PC-3 (cell line): Measurements from ENCODE around the gene CRABP1. TPM values are rescaled to one million over a fixed set of nuclear protein-coding genes. Genes with fewer than 3 reads are reported as not detected.
"Not testable (repeated sequence)": the region's sequence is repeated elsewhere in the genome, so short reads cannot be mapped to it uniquely, and the experiment has no call there.

Source experiments
- ATAC-seq: fragments of 200-7000 bp; cut with Tn5 transposase; 2 replicates; pipeline ENCODE4 v1.9.1; 2020; ENCODE audit warnings: mild to moderate bottlenecking, moderate library complexity
- BruUV-seq: library from RNA; stranded (reverse); fragments of 400-500 nt; replicated peaks from 2 replicates; lab custom pipeline; 2021; lab: Mats Ljungman, UMichigan
- CTCF ChIA-PET: fragments of 300-600 bp; sonication (Branson Sonifier 250); formaldehyde crosslinking; loops from one replicate; lab custom pipeline; 2022; ENCODE audit warnings: antibody characterized with exemption; lab: Charles Lee
- POLR2A ChIA-PET: fragments of 300-600 bp; sonication (Branson Sonifier 250); formaldehyde crosslinking; loops from one replicate; lab custom pipeline; 2022; ENCODE audit warnings: antibody characterized with exemption; ENCODE audit not compliant: unreplicated experiment; lab: Charles Lee
- DNase-seq: peaks from one replicate; pipeline ENCODE4 v3.0.0-alpha.2; 2015
- H2AFZ ChIP-seq: fragments of 300-600 bp; sonication (generic); 2 replicates; pipeline ENCODE4 v1.6.0; 2016; ENCODE audit warnings: antibody characterized with exemption, low read length
- H3F3A ChIP-seq: fragments of 300-600 bp; sonication (generic); one replicate; pipeline ENCODE4 v1.6.0; 2017; ENCODE audit warnings: antibody characterized with exemption, low read length, control low read depth, mild to moderate bottlenecking; ENCODE audit not compliant: unreplicated experiment
- H3K27ac ChIP-seq: fragments of 300-600 bp; sonication (generic); 2 replicates; pipeline ENCODE4 v1.5.1; 2016; ENCODE audit warnings: mild to moderate bottlenecking, low read length
- H3K27me3 ChIP-seq: fragments of 300-600 bp; sonication (generic); 2 replicates; pipeline ENCODE4 v1.6.1; 2016; ENCODE audit warnings: low read length, mixed read lengths
- H3K36me3 ChIP-seq: fragments of 300-600 bp; sonication (generic); 2 replicates; pipeline ENCODE4 v1.6.1; 2016; ENCODE audit warnings: low read depth, mixed run types, low read length, mixed read lengths
- H3K4me1 ChIP-seq: fragments of 300-600 bp; sonication (generic); 2 replicates; pipeline ENCODE4 v1.5.1; 2016; ENCODE audit warnings: low read length; ENCODE audit not compliant: insufficient read depth
- H3K4me2 ChIP-seq: fragments of 300-600 bp; sonication (generic); 2 replicates; pipeline ENCODE4 v1.6.0; 2016; ENCODE audit warnings: low read length
- H3K4me3 ChIP-seq: fragments of 300-600 bp; sonication (generic); 2 replicates; pipeline ENCODE4 v1.5.1; 2016; ENCODE audit warnings: mild to moderate bottlenecking, low read length, mixed read lengths
- H3K79me2 ChIP-seq: fragments of 300-600 bp; sonication (generic); 2 replicates; pipeline ENCODE4 v1.6.1; 2017; ENCODE audit warnings: low read length, mixed read lengths
- H3K9ac ChIP-seq: fragments of 300-600 bp; sonication (generic); 2 replicates; pipeline ENCODE4 v1.6.0; 2016; ENCODE audit warnings: mild to moderate bottlenecking, low read length
- H3K9me2 ChIP-seq: fragments of 300-600 bp; sonication (generic); replicated peaks from 2 replicates; pipeline ENCODE4 v1.6.1; 2016; ENCODE audit warnings: mixed run types, low read length, mixed read lengths
- H3K9me3 ChIP-seq: fragments of 300-600 bp; sonication (generic); 2 replicates; pipeline ENCODE4 v1.6.1; 2016; ENCODE audit warnings: low read length, mixed read lengths
- H4K20me1 ChIP-seq: fragments of 300-600 bp; sonication (generic); 2 replicates; pipeline ENCODE4 v1.6.1; 2016; ENCODE audit warnings: low read length, mixed read lengths
- EZH2 ChIP-seq: fragments of 300-600 bp; sonication (generic); IDR thresholded peaks from one replicate; pipeline ENCODE4 v1.6.1; 2017; ENCODE audit warnings: antibody characterized with exemption, mild to moderate bottlenecking, low read length; ENCODE audit not compliant: unreplicated experiment
- EZH2phosphoT487 ChIP-seq: fragments of 300-600 bp; sonication (generic); IDR thresholded peaks from 2 replicates; pipeline ENCODE4 v1.6.1; 2018; ENCODE audit warnings: mild to moderate bottlenecking, antibody characterized with exemption, low read length, borderline replicate concordance
- intact Hi-C: fragments of 100-400 bp; cut with micrococcal nuclease; formaldehyde crosslinking; loops from 2 replicates; pipeline ENCODE4 v1.9.0; 2023
- total RNA-seq: library from RNA; depleted of rRNA; stranded (reverse); fragments of >200 nt; gene quantifications from 2 replicates; pipeline ENCODE4 v1.2.3, GENCODE V29; 2014
- TF ChIP-seq, protein P1 (sequence below): fragments of 300-600 bp; sonication (generic); conservative IDR thresholded peaks from 2 replicates; pipeline ENCODE4 v1.5.1; 2017; ENCODE audit warnings: antibody characterized with exemption, low read depth, mild to moderate bottlenecking, low read length

Gene CRABP1
- total RNA-seq, 1 experiment from 2014 or later = not detected

DNA sequence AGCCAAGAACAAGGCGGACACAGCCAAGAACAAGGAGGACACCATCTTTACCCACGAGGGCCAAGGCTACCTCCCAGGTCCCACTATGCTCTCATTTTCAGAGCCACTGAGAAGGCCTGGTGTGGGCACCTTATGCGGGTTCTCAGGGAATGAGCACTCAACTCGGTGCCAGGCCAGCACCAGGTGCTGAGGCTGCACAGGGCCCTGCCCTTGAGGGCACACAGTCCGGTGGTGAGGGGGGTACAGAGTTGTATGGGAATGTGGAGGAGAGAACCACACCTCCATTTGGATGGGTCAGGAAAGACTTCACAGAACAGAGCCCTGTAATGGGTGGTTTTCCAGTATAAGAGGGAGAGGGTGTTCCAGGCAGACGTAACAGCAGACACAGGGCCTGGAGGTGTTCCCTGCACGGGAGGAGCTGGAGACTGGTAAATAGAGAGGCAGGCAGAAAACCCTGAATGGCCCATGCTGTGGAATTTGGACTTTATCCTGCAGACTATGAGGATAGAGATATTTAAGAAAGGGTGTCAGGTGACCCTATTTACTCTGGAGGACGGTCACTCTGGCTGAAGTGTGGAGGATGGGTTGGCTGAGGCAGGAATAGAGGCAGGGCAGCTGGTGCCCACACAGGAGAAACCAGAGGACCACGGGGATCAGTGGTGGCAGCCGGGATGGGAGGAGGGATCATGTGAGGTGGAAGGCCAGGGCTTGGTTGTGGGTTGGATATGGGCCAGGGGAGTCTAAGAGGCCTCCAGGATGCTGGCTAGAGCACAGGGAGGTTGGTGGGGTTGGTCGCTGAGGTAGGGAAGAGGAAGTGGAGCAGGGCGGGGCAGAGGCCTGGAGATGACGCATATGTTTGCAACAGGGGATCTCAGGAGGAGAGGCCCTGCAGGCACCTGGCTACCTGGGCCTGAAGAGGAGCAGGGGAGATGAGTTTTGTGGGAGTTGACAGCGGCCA lies 34.6 kb downstream of the CRABP1 start:
- ATAC-seq = peak; percentile 97
- Histone ChIP-seq H2AFZ (peak overlapping the region; percentile 30), H3K9me2 (no peaks in the 10 kb centered on the region), H3K27ac (peak overlapping the region; percentile 48), H3K27me3 (no peaks in the 10 kb centered on the region), H3K4me1 (peaks cover 15% of the 10 kb centered on the region), H3K4me3 (no peak overlapping the region), H3K9me3 (no peaks in the 10 kb centered on the region), H3F3A (no peaks in the 10 kb centered on the region), H3K4me2 (peak overlapping the region; percentile 20), H4K20me1 (no peaks in the 10 kb centered on the region), H3K36me3 (no peaks in the 10 kb centered on the region), H3K9ac (no peak overlapping the region), H3K79me2 (no peaks in the 10 kb centered on the region)
- intact Hi-C loops = no loop called here
- peak; percentile 88 for DNase-seq
- no TSS peak for BruUV-seq
- POLR2A ChIA-PET = no interaction called here
- TF ChIP-seq EZH2phosphoT487 = no peak
- no peak for TF ChIP-seq EZH2
- CTCF ChIA-PET = no interaction called here

DNA sequence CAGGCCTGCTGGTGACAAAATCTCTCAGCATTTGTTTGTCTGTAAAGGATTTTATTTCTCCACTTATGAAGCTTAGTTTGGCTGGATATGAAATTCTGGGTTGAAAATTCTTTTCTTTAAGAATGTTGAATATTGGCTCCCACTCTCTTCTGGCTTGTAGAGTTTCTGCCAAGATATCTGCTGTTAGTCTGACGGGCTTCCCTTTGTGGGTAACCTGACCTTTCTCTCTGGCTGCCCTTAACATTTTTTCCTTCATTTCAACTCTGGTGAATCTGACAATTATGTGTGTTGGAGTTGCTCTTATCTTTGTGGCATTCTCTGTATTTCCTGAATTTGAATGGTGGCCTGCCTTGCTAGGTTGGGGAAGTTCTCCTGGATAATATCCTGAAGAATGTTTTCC lies 40.0 kb downstream of the CRABP1 start:
- H3F3A ChIP-seq, BruUV-seq, H3K4me1 ChIP-seq, H3K9ac ChIP-seq, H3K9me3 ChIP-seq, H3K79me2 ChIP-seq, ATAC-seq, H3K4me3 ChIP-seq, H3K4me2 ChIP-seq, H3K36me3 ChIP-seq, H3K9me2 ChIP-seq, CTCF ChIA-PET, DNase-seq, H4K20me1 ChIP-seq, intact Hi-C loops, H3K27ac ChIP-seq, H2AFZ ChIP-seq, POLR2A ChIA-PET: not testable (repeated sequence)
- peaks cover 10% of the 10 kb centered on the region for H3K27me3 ChIP-seq

DNA sequence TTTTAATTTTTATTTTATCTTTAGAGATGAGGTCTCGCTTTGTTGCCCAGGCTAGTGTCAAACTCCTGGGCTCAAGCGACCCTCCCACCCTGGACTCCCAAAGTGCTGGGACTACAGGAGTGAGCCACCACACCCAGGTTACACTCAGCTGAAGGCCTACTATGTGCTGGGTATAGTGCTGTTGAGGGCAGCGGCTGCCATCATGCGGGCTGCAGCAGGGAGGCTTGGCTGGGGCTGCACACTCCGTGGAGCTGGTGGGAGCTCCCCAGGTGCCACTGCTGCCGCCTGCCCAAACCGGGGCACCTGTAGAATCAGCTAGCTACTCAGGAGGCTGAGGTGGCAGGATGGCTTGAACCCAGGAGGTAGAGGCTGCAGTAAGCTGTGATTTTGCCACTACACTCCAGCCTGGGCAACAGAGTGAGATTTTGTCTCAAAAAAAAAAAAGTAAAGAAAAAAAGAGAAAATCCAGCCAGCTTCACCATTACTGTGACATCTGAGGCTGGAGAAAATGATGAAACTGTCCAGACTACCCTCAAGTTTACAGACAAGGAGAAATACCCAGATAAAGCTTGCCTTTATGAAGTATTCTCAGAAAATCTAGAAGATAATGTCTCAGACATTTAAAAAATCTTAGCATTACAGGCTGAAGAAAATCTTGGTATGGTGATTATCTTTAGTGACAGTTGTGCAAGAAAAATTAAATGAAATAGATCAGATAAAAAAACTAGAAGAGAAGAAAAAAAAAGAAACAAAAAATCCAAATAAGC lies 42.1 kb downstream of the CRABP1 start:
- Histone ChIP-seq H3K79me2 (no peaks in the 10 kb centered on the region), H3F3A (no peaks in the 10 kb centered on the region), H3K4me1 (no peaks in the 10 kb centered on the region), H3K9ac (no peak overlapping the region), H3K27me3 (peaks cover 31% of the 10 kb centered on the region), H3K9me3 (no peaks in the 10 kb centered on the region), H3K9me2 (no peaks in the 10 kb centered on the region), H2AFZ (no peak overlapping the region), H3K36me3 (no peaks in the 10 kb centered on the region), H3K27ac (no peak overlapping the region), H3K4me2 (no peak overlapping the region), H4K20me1 (no peaks in the 10 kb centered on the region), H3K4me3 (no peak overlapping the region)
- DNase-seq (no peak), ATAC-seq (no peak)
- TF ChIP-seq, protein P1, sequence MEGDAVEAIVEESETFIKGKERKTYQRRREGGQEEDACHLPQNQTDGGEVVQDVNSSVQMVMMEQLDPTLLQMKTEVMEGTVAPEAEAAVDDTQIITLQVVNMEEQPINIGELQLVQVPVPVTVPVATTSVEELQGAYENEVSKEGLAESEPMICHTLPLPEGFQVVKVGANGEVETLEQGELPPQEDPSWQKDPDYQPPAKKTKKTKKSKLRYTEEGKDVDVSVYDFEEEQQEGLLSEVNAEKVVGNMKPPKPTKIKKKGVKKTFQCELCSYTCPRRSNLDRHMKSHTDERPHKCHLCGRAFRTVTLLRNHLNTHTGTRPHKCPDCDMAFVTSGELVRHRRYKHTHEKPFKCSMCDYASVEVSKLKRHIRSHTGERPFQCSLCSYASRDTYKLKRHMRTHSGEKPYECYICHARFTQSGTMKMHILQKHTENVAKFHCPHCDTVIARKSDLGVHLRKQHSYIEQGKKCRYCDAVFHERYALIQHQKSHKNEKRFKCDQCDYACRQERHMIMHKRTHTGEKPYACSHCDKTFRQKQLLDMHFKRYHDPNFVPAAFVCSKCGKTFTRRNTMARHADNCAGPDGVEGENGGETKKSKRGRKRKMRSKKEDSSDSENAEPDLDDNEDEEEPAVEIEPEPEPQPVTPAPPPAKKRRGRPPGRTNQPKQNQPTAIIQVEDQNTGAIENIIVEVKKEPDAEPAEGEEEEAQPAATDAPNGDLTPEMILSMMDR = no peak
- TF ChIP-seq EZH2 = no peak
- no peak for TF ChIP-seq EZH2phosphoT487
- no TSS peak for BruUV-seq
- CTCF ChIA-PET = interaction anchor here (0.7 kb wide), 1 partner anchor 613 kb away, joined by 4 read pairs; no protein-coding TSS in a partner anchor
- intact Hi-C loops = no loop called here
- POLR2A ChIA-PET = no interaction called here
